GM18867 (cell line): ENCODE data around the gene CACNA2D2.
"Not testable (repeated sequence)": the region's sequence is repeated elsewhere in the genome, so short reads cannot be mapped to it uniquely, and the experiment has no call there.

ENCODE experiments used
- ATAC-seq: cut with Tn5 transposase; IDR thresholded peaks from one replicate; pipeline ENCODE4 v1.9.1; 2021; ENCODE audit warnings: mild to moderate bottlenecking, moderate library complexity; ENCODE audit not compliant: unreplicated experiment

The CACNA2D2 gene

GRCh38 chr3:50530001-50530970 is 26.9 kb upstream of the CACNA2D2 start:
- no peak for ATAC-seq

- no peak for ATAC-seq
These were observed 22.6 kb upstream of the CACNA2D2 start for GRCh38 chr3:50525987-50526386.

- ATAC-seq = no peak
These were observed 21.9 kb upstream of the CACNA2D2 start for GRCh38 chr3:50525191-50525910.

GRCh38 chr3:50524746-50525145 is 21.3 kb upstream of the CACNA2D2 start:
- ATAC-seq = no peak

- ATAC-seq = no peak
These were observed 19.9 kb upstream of the CACNA2D2 start for GRCh38 chr3:50523279-50523811.

- ATAC-seq = no peak
These were observed 18.1 kb upstream of the CACNA2D2 start for GRCh38 chr3:50521572-50521971.

GRCh38 chr3:50520849-50521248 is 17.4 kb upstream of the CACNA2D2 start:
- ATAC-seq = no peak

- ATAC-seq = no peak
These were observed 16.1 kb upstream of the CACNA2D2 start for GRCh38 chr3:50519471-50520089.

GRCh38 chr3:50518436-50518835 is 15.0 kb upstream of the CACNA2D2 start:
- ATAC-seq = no peak

- ATAC-seq = no peak
These were observed 14.3 kb upstream of the CACNA2D2 start for GRCh38 chr3:50517721-50518206.

- ATAC-seq = no peak
These were observed 13.0 kb upstream of the CACNA2D2 start for GRCh38 chr3:50516440-50516871.

- no peak for ATAC-seq
These were observed 12.4 kb upstream of the CACNA2D2 start for GRCh38 chr3:50515565-50516439.

GRCh38 chr3:50512908-50513307 is 9.5 kb upstream of the CACNA2D2 start:
- not testable (repeated sequence) for ATAC-seq

GRCh38 chr3:50512131-50512530 is 8.7 kb upstream of the CACNA2D2 start:
- ATAC-seq = no peak

- no peak for ATAC-seq
These were observed 6.9 kb upstream of the CACNA2D2 start for GRCh38 chr3:50510325-50510724.

- ATAC-seq = no peak
These were observed 6.3 kb upstream of the CACNA2D2 start for GRCh38 chr3:50509715-50510114.

GRCh38 chr3:50508821-50509220 is 5.4 kb upstream of the CACNA2D2 start:
- no peak for ATAC-seq

- ATAC-seq = no peak
These were observed 2.7 kb upstream of the CACNA2D2 start for GRCh38 chr3:50506169-50506568.

- ATAC-seq = no peak
These were observed 1.2 kb upstream of the CACNA2D2 start for GRCh38 chr3:50504681-50505080.
